ENCODE measurements around the gene KDM2A. TPM values are rescaled to one million over a fixed set of nuclear protein-coding genes. Genes with fewer than 3 reads are reported as not detected.

KDM2A gene
- polyA plus RNA-seq, 2 of the 4 experiments (the other 2 are of a cell fraction), result 34.5 to 42.8 TPM

DNA sequence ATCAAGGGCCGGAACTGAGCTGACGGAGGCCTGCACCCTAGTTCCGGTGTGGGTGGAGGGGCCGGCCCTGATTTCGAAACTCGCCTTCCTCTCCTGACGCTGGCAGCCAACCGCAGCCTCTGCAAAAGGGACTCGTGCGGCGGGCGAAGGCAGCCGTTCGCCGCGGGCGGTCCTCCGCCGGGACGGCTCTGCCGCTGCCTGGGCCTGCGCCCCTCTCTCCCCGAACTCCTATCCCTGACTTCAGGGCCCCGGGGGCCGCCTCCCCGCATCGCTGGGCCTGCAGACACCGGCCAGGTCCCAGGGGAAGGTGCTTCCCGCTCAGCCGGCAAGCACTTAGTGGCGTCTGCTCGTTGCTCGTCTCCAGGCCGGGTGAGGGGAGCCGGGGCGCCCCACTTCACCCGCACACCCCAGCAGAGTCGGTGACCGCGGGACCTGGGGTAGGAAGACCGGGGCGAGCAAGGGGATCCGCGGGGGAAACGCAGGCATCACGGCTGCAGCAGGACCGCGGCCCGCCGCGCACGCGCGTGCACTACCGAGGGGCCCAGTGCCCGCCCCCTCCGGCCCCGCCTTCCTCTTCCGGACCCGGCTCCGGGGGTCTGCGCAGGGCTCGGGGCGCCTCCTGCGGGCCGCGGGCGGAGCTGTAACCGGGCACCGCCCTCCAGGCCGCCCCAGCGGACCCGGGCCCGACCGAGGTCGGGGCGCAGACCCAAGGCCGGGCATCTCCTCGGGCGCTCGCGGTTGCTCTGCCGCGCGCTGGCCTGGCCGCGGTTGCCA lies 169.6 kb downstream of the KDM2A start:
- DNase-seq (ENCODE audit: low read depth in 1 of 2, low spot score in 1 of 2) (peak; percentile 83 to 89), ATAC-seq (peak; percentile 72 to 82), FAIRE-seq (no peak)
- 0% methylated on average over 7 of the region's 87 CpGs for WGBS (ENCODE audit: missing lambda C conversion rate)
- H3K4me2 ChIP-seq, result peak overlapping the region; percentile 68
- H3K4me3 ChIP-seq, result peak overlapping the region; percentile 65
- CTCF ChIA-PET, result interaction anchor here (0.5 to 3.4 kb wide), 16 partner anchors 8 to 164 kb away, joined by 3 to 19 read pairs (median 3); partner anchors contain the start of gene SSH3
- peak overlapping the region; percentile 95 to 98 for H3K27ac ChIP-seq
- no peaks in the 10 kb centered on the region for H3K9me3 ChIP-seq
- POLR2A ChIA-PET, result interaction anchor here (0.5 to 2.9 kb wide), 19 partner anchors 9 to 445 kb away, joined by 3 to 13 read pairs (median 4); partner anchors contain the start of genes GRK2, KDM2A and SSH3
- H3K4me1 ChIP-seq, result peaks cover 19% of the 10 kb centered on the region
- TF ChIP-seq MAX (IDR thresholded peaks at IDR 0.05) (peak; percentile 89), JUN (IDR thresholded peaks at IDR 0.05) (peak; percentile 86 to 91), CEBPB (IDR thresholded peaks at IDR 0.05) (peak; percentile 79 to 96), EHF (CRISPR knock-in tag; IDR thresholded peaks at IDR 0.05) (0 out of 2 replicates have a peak, but pooled peaks have one; percentile 27), GATA3 (IDR thresholded peaks at IDR 0.05; ENCODE audit: borderline replicate concordance) (peak; percentile 38; the same call in 1 of the 2 replicates), SMC3 (IDR thresholded peaks at IDR 0.05) (no peak), REST (IDR thresholded peaks at IDR 0.05) (no peak), MYC (IDR thresholded peaks at IDR 0.05; ENCODE audit: borderline replicate concordance, low read length) (peak; percentile 61; the same call in 1 of the 2 replicates), POLR2A (IDR thresholded peaks at IDR 0.05; ENCODE audit: low read length) (peak; percentile 80), POLR2AphosphoS2 (conservative IDR thresholded peaks at IDR 0.05; ENCODE audit: low read length) (no peak), HOXB5 (CRISPR knock-in tag; IDR thresholded peaks at IDR 0.05) (0 out of 2 replicates have a peak, but pooled peaks have one; percentile 5), ZSCAN20 (CRISPR knock-in tag; IDR thresholded peaks at IDR 0.05) (no peak), TFCP2L1 (CRISPR knock-in tag; IDR thresholded peaks at IDR 0.05) (0 out of 2 replicates have a peak, but pooled peaks have one; percentile 56), ATOH8 (CRISPR knock-in tag; IDR thresholded peaks at IDR 0.05; ENCODE audit: low read depth) (peak; percentile 36; the same call in 1 of the 2 replicates), RAD21 (conservative IDR thresholded peaks at IDR 0.05 in 1 of 2, IDR thresholded peaks at IDR 0.05 in 1 of 2) (peak; percentile 14 to 30; a peak in 3 of 5 replicates), PHF8 (IDR thresholded peaks at IDR 0.05; ENCODE audit: borderline replicate concordance, low read depth) (peak; percentile 46; the same call in 1 of the 2 replicates), CHD4 (IDR thresholded peaks at IDR 0.05; ENCODE audit: borderline replicate concordance) (no peak), CTCF (IDR thresholded peaks at IDR 0.05) (peak; percentile 43), MAZ (IDR thresholded peaks at IDR 0.05; ENCODE audit: borderline replicate concordance, low read depth, low read length) (peak; percentile 88)
- TF ChIP-seq, protein P1, sequence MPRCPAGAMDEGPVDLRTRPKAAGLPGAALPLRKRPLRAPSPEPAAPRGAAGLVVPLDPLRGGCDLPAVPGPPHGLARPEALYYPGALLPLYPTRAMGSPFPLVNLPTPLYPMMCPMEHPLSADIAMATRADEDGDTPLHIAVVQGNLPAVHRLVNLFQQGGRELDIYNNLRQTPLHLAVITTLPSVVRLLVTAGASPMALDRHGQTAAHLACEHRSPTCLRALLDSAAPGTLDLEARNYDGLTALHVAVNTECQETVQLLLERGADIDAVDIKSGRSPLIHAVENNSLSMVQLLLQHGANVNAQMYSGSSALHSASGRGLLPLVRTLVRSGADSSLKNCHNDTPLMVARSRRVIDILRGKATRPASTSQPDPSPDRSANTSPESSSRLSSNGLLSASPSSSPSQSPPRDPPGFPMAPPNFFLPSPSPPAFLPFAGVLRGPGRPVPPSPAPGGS (IDR thresholded peaks at IDR 0.05), result peak; percentile 64; the same call in 2 of the 3 replicates
- TF ChIP-seq, protein P2, sequence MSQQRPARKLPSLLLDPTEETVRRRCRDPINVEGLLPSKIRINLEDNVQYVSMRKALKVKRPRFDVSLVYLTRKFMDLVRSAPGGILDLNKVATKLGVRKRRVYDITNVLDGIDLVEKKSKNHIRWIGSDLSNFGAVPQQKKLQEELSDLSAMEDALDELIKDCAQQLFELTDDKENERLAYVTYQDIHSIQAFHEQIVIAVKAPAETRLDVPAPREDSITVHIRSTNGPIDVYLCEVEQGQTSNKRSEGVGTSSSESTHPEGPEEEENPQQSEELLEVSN (IDR thresholded peaks at IDR 0.05; ENCODE audit: borderline replicate concordance, low read depth), result peak; percentile 82
- TF ChIP-seq, protein P3, sequence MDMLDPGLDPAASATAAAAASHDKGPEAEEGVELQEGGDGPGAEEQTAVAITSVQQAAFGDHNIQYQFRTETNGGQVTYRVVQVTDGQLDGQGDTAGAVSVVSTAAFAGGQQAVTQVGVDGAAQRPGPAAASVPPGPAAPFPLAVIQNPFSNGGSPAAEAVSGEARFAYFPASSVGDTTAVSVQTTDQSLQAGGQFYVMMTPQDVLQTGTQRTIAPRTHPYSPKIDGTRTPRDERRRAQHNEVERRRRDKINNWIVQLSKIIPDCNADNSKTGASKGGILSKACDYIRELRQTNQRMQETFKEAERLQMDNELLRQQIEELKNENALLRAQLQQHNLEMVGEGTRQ (IDR thresholded peaks at IDR 0.05), result 0 out of 2 replicates have a peak, but pooled peaks have one; percentile 25
